K562 (cell line): ENCODE measurements around the gene URGCP. TPM values are rescaled to one million over a fixed set of nuclear protein-coding genes. Genes with fewer than 3 reads are reported as not detected.
A peak's percentile ranks its signal among the peaks of the same experiment; 100 is the strongest.

Experiments used
- CBFA2T2 ChIP-seq: fragments of 450-650 bp; conservative IDR thresholded peaks from 2 replicates; pipeline ENCODE4 v1.6.1; 2017; ENCODE audit warnings: mild to moderate bottlenecking
- CEBPG ChIP-seq, 3 experiments: fragments of 200-800 bp in 1 of 3; sonication (Bioruptor generic) in 1 of 3; sonication (generic) in 1 of 3; formaldehyde crosslinking in 1 of 3; IDR thresholded peaks in 2 of 3; conservative IDR thresholded peaks in 1 of 3; 2 replicates each; pipeline versions ENCODE4 v1.6.1 to v1.8.0; 2016 to 2022; ENCODE audit warnings: missing compliant biosample characterization in 2 of 3, missing genetic modification characterization in 2 of 3, mild to moderate bottlenecking in 1 of 3, missing genetic modification reagents in 1 of 3
- CHD2 ChIP-seq: IDR thresholded peaks from 2 replicates; pipeline ENCODE4 v1.6.1; 2011; ENCODE audit warnings: low read depth, low read length
- CSDE1 ChIP-seq, 2 experiments: fragments of 450-650 bp; IDR thresholded peaks; 2 replicates each; pipeline ENCODE4 v1.6.1; 2016; ENCODE audit warnings: mild to moderate bottlenecking in 1 of 2
- FIP1L1 ChIP-seq: fragments of 200-400 bp; formaldehyde crosslinking; IDR thresholded peaks from 2 replicates; pipeline ENCODE4 v1.6.1; 2018; ENCODE audit warnings: mild to moderate bottlenecking, low read depth, low read length; ENCODE audit not compliant: poor library complexity, severe bottlenecking
- GATAD2A ChIP-seq: fragments of 450-650 bp; IDR thresholded peaks from 2 replicates; pipeline ENCODE4 v1.6.1; 2017
- GTF3C2 ChIP-seq: IDR thresholded peaks from 3 replicates; pipeline ENCODE4 v1.6.1; 2011; ENCODE audit warnings: borderline replicate concordance, mild to moderate bottlenecking, moderate library complexity; ENCODE audit not compliant: insufficient read length; ENCODE audit errors: extremely low read depth
- HCFC1 ChIP-seq: IDR thresholded peaks from 2 replicates; pipeline ENCODE4 v1.6.1; 2012; ENCODE audit warnings: low read depth, low read length, improper control_type of control experiment
- HNRNPL ChIP-seq: fragments of 200-400 bp; formaldehyde crosslinking; IDR thresholded peaks from 2 replicates; pipeline ENCODE4 v1.6.1; 2017; ENCODE audit warnings: low read depth, mild to moderate bottlenecking, low read length
- JUND ChIP-seq, 2 experiments: IDR thresholded peaks; 2 replicates in 1 of 2; 3 replicates in 1 of 2; pipeline ENCODE4 v1.6.1; 2011; ENCODE audit warnings: borderline replicate concordance in 2 of 2, low read depth in 2 of 2, low read length in 2 of 2, improper control_type of control experiment in 1 of 2, missing biosample characterization in 1 of 2, missing genetic modification characterization in 1 of 2, missing genetic modification reagents in 1 of 2
- LCOR ChIP-seq: sonication (generic); formaldehyde crosslinking; IDR thresholded peaks from 2 replicates; pipeline ENCODE4 v1.8.0; 2022; ENCODE audit warnings: mild to moderate bottlenecking, missing genetic modification reagents
- MCM2 ChIP-seq: fragments of 450-650 bp; IDR thresholded peaks from 2 replicates; pipeline ENCODE4 v1.6.1; 2017; ENCODE audit warnings: low read depth, mild to moderate bottlenecking
- NFYB ChIP-seq: IDR thresholded peaks from 2 replicates; pipeline ENCODE4 v1.6.1; 2011; ENCODE audit warnings: mild to moderate bottlenecking, moderate library complexity; ENCODE audit not compliant: insufficient read length; ENCODE audit errors: extremely low read depth
- THRA ChIP-seq: fragments of 450-650 bp; IDR thresholded peaks from 2 replicates; pipeline ENCODE4 v1.6.1; 2017; ENCODE audit warnings: mild to moderate bottlenecking, moderate library complexity
- XRCC4 ChIP-seq: IDR thresholded peaks from one replicate; pipeline ENCODE4 v1.6.1; 2011; ENCODE audit not compliant: insufficient read depth, insufficient read length; ENCODE audit errors: extremely low read depth
- ZNF184 ChIP-seq: sonication (generic); formaldehyde crosslinking; IDR thresholded peaks from 2 replicates; pipeline ENCODE4 v1.5.0; 2020; ENCODE audit warnings: missing genetic modification reagents
- ZNF274 ChIP-seq: IDR thresholded peaks from 2 replicates; pipeline ENCODE4 v1.6.1; 2011; ENCODE audit warnings: low read depth, mild to moderate bottlenecking, low read length, moderate library complexity, borderline replicate concordance
- ZNF311 ChIP-seq: fragments of 250-450 bp; sonication (Bioruptor Pico); IDR thresholded peaks from 2 replicates; pipeline ENCODE4 v1.4.0; 2020; ENCODE audit warnings: mild to moderate bottlenecking, moderate library complexity
- ZNF347 ChIP-seq: fragments of 450-650 bp; formaldehyde crosslinking; IDR thresholded peaks from 2 replicates; pipeline ENCODE4 v1.4.0; 2020; ENCODE audit warnings: low read depth, mild to moderate bottlenecking, moderate library complexity
- ZNF584 ChIP-seq: fragments of 200-800 bp; sonication (Bioruptor generic); IDR thresholded peaks from 2 replicates; pipeline ENCODE4 v1.6.1; 2016; ENCODE audit warnings: low read depth, mild to moderate bottlenecking, missing genetic modification characterization, missing compliant biosample characterization
- ZNF79 ChIP-seq: fragments of 250-450 bp; sonication (Bioruptor Pico); IDR thresholded peaks from 2 replicates; pipeline ENCODE4 v1.4.0; 2020; ENCODE audit warnings: low read depth, mild to moderate bottlenecking, moderate library complexity
- polyA plus RNA-seq, 8 experiments: library from polyadenylated mRNA; depleted of rRNA in 4 of 8; stranded (reverse) in 5 of 8; unstranded in 3 of 8; fragments of >200 nt; fragmentation: Nextera tagmentation in 2 of 8; fragmentation: Illumina TruSeq in 1 of 8; extraction: Ambion mirVana in 2 of 8; extraction: Trizol in 1 of 8; gene quantifications; 2 replicates each; pipeline versions ENCODE4 v1.2.1 to v1.2.3, GENCODE V29; 2011 to 2014; ENCODE audit warnings: inconsistent platforms in 1 of 8, missing spikeins in 1 of 8
- total RNA-seq, 7 experiments: library from RNA; depleted of rRNA in 6 of 7; stranded (reverse); fragments of >200 nt in 6 of 7; fragmentation: Illumina TruSeq in 2 of 7; extraction: Trizol in 2 of 7; gene quantifications; 2 replicates each; pipeline versions ENCODE4 v1.2.1 to v1.2.3, GENCODE V29; 2011 to 2021; ENCODE audit warnings: low replicate concordance in 1 of 7

Gene URGCP
- total and polyA plus RNA-seq, 9 of the 15 experiments (the other 6 are each of a cell fraction or from before 2014, with no cell fraction given): 1.7 to 25.8 (median 12.5) TPM

GRCh38 chr7:43869006-43869866 lies 37.2 kb downstream of the URGCP start, which contains the start of gene MRPS24 (continued):
- TF ChIP-seq GTF3C2 (no peak), CSDE1 (IDR thresholded peaks at IDR 0.05) (no peak), ZNF347 (CRISPR knock-in tag) (no peak), MCM2 (no peak), LCOR (CRISPR knock-in tag) (no peak), ZNF184 (CRISPR knock-in tag) (no peak), CBFA2T2 (no peak), FIP1L1 (no peak), ZNF79 (CRISPR knock-in tag) (no peak), GATAD2A (no peak), ZNF584 (CRISPR knock-in tag) (no peak), THRA (no peak), CEBPG (CRISPR knock-in tag; IDR thresholded peaks at IDR 0.05) (no peak), CEBPG (tag; conservative IDR thresholded peaks at IDR 0.05 in 1 of 2, IDR thresholded peaks at IDR 0.05 in 1 of 2) (no peak), NFYB (no peak), HNRNPL (no peak), HCFC1 (peak; percentile 62), JUND (IDR thresholded peaks at IDR 0.05; ENCODE audit: borderline replicate concordance, low read depth, low read length) (peak; percentile 98), JUND (tag; IDR thresholded peaks at IDR 0.05; ENCODE audit: borderline replicate concordance, low read depth, low read length) (no peak; the same call in 2 of the 3 replicates), ZNF274 (no peak), ZNF311 (no peak), XRCC4 (no peak), CHD2 (0 out of 2 replicates have a peak, but pooled peaks have one; percentile 10)
